GM12878 (cell line): ENCODE results near the gene RER1. TPM values are rescaled to one million over a fixed set of nuclear protein-coding genes. Genes with fewer than 3 reads are reported as not detected.

Experiments used
- ATAC-seq: fragments of 200-7000 bp; cut with Tn5 transposase; 3 replicates; pipeline ENCODE4 v1.9.1; 2020; ENCODE audit warnings: mild to moderate bottlenecking, moderate library complexity
- BruUV-seq: library from RNA; stranded (reverse); fragments of 400-500 nt; replicated peaks from 2 replicates; lab custom pipeline; 2021; lab: Mats Ljungman, UMichigan
- CTCF ChIA-PET: fragments of 300-600 bp; sonication (Branson Sonifier 250); formaldehyde crosslinking; extraction: SDS; loops from one replicate; lab custom pipeline; 2021; ENCODE audit warnings: inconsistent platforms; lab: Yijun Ruan, JAX
- POLR2A ChIA-PET: fragments of 350-600 bp; formaldehyde crosslinking; extraction: SDS; loops from one replicate; lab custom pipeline; 2021; ENCODE audit warnings: inconsistent platforms; lab: Charles Lee
- RAD21 ChIA-PET: fragments of 300-600 bp; sonication (Branson Sonifier 250); formaldehyde crosslinking; loops from one replicate; lab custom pipeline; 2023; ENCODE audit warnings: antibody characterized with exemption; ENCODE audit not compliant: unreplicated experiment; lab: Charles Lee
- SMC1A ChIA-PET: fragments of 300-600 bp; sonication (Branson Sonifier 250); formaldehyde crosslinking; loops from one replicate; lab custom pipeline; 2023; ENCODE audit not compliant: unreplicated experiment, uncharacterized antibody; lab: Charles Lee
- DNase-seq: peaks from one replicate; pipeline ENCODE4 v3.0.0-alpha.2; 2011; ENCODE audit warnings: low read depth, low spot score
- FAIRE-seq: peaks from 3 replicates; lab custom pipeline; 2011; peaks lifted over from hg19 to GRCh38; lab: Jason Lieb, UNC
- H2AFZ ChIP-seq: 2 replicates; pipeline ENCODE4 v1.6.0; 2011; ENCODE audit warnings: low read depth, low read length, control low read depth; ENCODE audit not compliant: control insufficient read depth
- H3K27ac ChIP-seq: 2 replicates; pipeline ENCODE4 v1.5.1; 2011; ENCODE audit warnings: control low read depth; ENCODE audit not compliant: control insufficient read depth, insufficient read depth
- H3K27me3 ChIP-seq, 2 experiments: replicated peaks in 1 of 2; 2 replicates each; pipeline versions ENCODE4 v1.6.0 to v1.6.1; 2011; ENCODE audit warnings: low read length in 1 of 2; ENCODE audit not compliant: control insufficient read depth in 2 of 2, insufficient read depth in 2 of 2
- H3K36me3 ChIP-seq, 2 experiments: 2 replicates each; pipeline ENCODE4 v1.5.1; 2011; ENCODE audit warnings: low read length in 1 of 2; ENCODE audit not compliant: control insufficient read depth in 2 of 2, insufficient read depth in 2 of 2
- H3K4me1 ChIP-seq: 2 replicates; pipeline ENCODE4 v1.6.1; 2011; ENCODE audit warnings: mild to moderate bottlenecking, low read length, moderate library complexity, mixed read lengths; ENCODE audit not compliant: control insufficient read depth, insufficient read depth
- H3K4me2 ChIP-seq: 2 replicates; pipeline ENCODE4 v1.6.0; 2011; ENCODE audit warnings: control low read depth; ENCODE audit not compliant: control insufficient read depth, insufficient read depth
- H3K4me3 ChIP-seq: fragments of 200-600 bp; sonication (generic); 2 replicates; pipeline ENCODE4 v1.5.1; 2016
- H3K79me2 ChIP-seq: 2 replicates; pipeline ENCODE4 v1.6.0; 2011; ENCODE audit warnings: low read length; ENCODE audit not compliant: control insufficient read depth, insufficient read depth
- H3K9ac ChIP-seq: 2 replicates; pipeline ENCODE4 v1.8.0; 2011; ENCODE audit warnings: low read length, control low read depth, mixed read lengths; ENCODE audit not compliant: control insufficient read depth, insufficient read depth
- H3K9me3 ChIP-seq: replicated peaks from 3 replicates; pipeline ENCODE4 v1.5.1; 2011; ENCODE audit warnings: mild to moderate bottlenecking, low read length; ENCODE audit not compliant: control insufficient read depth, insufficient read depth
- H4K20me1 ChIP-seq: 2 replicates; pipeline ENCODE4 v1.6.0; 2011; ENCODE audit not compliant: control insufficient read depth, insufficient read depth
- EP300 ChIP-seq, 2 experiments: fragments of 150-350 bp in 1 of 2; IDR thresholded peaks; 2 replicates each; pipeline ENCODE4 v1.6.1; 2011 to 2012; ENCODE audit warnings: low read depth in 2 of 2, low read length in 2 of 2, borderline replicate concordance in 1 of 2, improper control_type of control experiment in 1 of 2, inconsistent platforms in 1 of 2; ENCODE audit not compliant: control insufficient read depth in 1 of 2
- PAX8 ChIP-seq: fragments of 450-650 bp; IDR thresholded peaks from 2 replicates; pipeline ENCODE4 v1.6.1; 2017; ENCODE audit warnings: mild to moderate bottlenecking, moderate library complexity
- POLR2A ChIP-seq: IDR thresholded peaks from 2 replicates; pipeline ENCODE4 v1.6.1; 2011; ENCODE audit warnings: low read depth, mild to moderate bottlenecking, low read length
- POLR2AphosphoS2 ChIP-seq: IDR thresholded peaks from 2 replicates; pipeline ENCODE4 v1.6.1; 2011; ENCODE audit warnings: low read depth, mild to moderate bottlenecking, low read length, improper control_type of control experiment, moderate library complexity
- WGBS: methylation state at CpG from one replicate; pipeline ENCODE4 v1.1.6; 2016; ENCODE audit warnings: low lambda C conversion rate; ENCODE audit not compliant: insufficient replicate concordance, insufficient coverage; ENCODE audit errors: missing lambda C conversion rate; 5-methylcytosine and 5-hydroxymethylcytosine counted together
- in situ Hi-C: fragments of 300-500 bp; cut with MboI; formaldehyde crosslinking; loops from 9 replicates; pipeline ENCODE4 v1.14.3; 2018; ENCODE audit warnings: mixed read lengths
- intact Hi-C: fragments of 100-400 bp; cut with micrococcal nuclease; formaldehyde crosslinking; loops from one replicate; pipeline ENCODE4 v1.14.2; 2022; ENCODE audit not compliant: unreplicated experiment
- polyA plus RNA-seq, 11 experiments: library from polyadenylated mRNA; depleted of rRNA in 4 of 11; unstranded in 6 of 11; stranded (reverse) in 5 of 11; fragments of >200 nt; fragmentation: Nextera tagmentation in 4 of 11; fragmentation: Illumina TruSeq in 1 of 11; extraction: Ambion mirVana in 4 of 11; extraction: Trizol in 1 of 11; gene quantifications; 1 replicate in 1 of 11; 2 replicates in 10 of 11; pipeline versions ENCODE4 v1.2.1 to v1.2.3, GENCODE V29; 2011 to 2016; ENCODE audit warnings: inconsistent platforms in 2 of 11, missing spikeins in 2 of 11, low read depth in 1 of 11
- total RNA-seq, 4 experiments: library from RNA; depleted of rRNA in 3 of 4; stranded (reverse); fragments of >200 nt in 3 of 4; fragmentation: Illumina TruSeq in 1 of 4; extraction: Trizol in 1 of 4; gene quantifications; 2 replicates each; pipeline versions ENCODE4 v1.2.1 to v1.2.3, GENCODE V29; 2013 to 2021
- TF ChIP-seq, protein P1 (sequence below): fragments of 450-650 bp; IDR thresholded peaks from 2 replicates; pipeline ENCODE4 v1.6.1; 2018; ENCODE audit warnings: borderline replicate concordance, mild to moderate bottlenecking; ENCODE audit not compliant: partially characterized antibody

The RER1 gene
- total and polyA plus RNA-seq, 10 of the 15 experiments (the other 5 are each of a cell fraction or from before 2014, with no cell fraction given): 29.2 to 274 (median 136) TPM

DNA sequence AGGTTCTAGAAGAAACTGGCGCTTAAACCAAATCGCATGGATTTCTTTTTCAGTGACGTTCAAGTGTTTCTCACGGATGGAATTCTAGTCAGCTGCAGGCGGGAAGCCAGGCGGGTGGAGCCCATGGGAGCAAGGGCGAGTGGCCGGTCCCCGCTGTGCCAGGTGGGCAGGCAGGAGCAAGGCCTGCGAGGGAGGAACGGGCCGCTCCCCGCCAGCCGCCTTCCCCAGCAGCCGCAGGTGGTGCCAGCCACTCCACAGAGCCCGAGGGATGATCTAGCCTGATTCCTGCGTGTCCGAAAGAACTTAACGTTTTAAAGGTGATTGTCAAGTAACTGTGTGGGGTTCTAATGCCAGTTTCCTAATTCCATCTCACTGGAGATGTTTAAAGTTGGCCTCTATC is 11.6 kb downstream of the RER1 start:
- POLR2A ChIA-PET: no interaction called here
- FAIRE-seq: no peak
- RAD21 ChIA-PET: no interaction called here
- Histone ChIP-seq H3K79me2 (no peaks in the 10 kb centered on the region), H2AFZ (no peak overlapping the region), H3K27ac (no peak overlapping the region), H3K27me3 (no peaks in the 10 kb centered on the region), H3K4me3 (no peak overlapping the region), H4K20me1 (no peaks in the 10 kb centered on the region), H3K9ac (no peak overlapping the region), H3K36me3 (peaks cover 12 to 28% of the 10 kb centered on the region in 2 experiments), H3K4me2 (no peak overlapping the region), H3K9me3 (no peaks in the 10 kb centered on the region), H3K4me1 (no peaks in the 10 kb centered on the region)
- no peak for ATAC-seq
- intact Hi-C loops (no loop called here), in situ Hi-C loops (no loop called here)
- BruUV-seq: TSS peak; percentile 38
- no peak for DNase-seq
- CTCF ChIA-PET: no interaction called here
- 93% methylated on average over 19 of the region's 19 CpGs for WGBS
- TF ChIP-seq EP300 (IDR thresholded peaks at IDR 0.05; ENCODE audit: borderline replicate concordance in 1 of 2, control insufficient read depth in 1 of 2, low read depth in 2 of 2, low read length in 2 of 2) (no peak), POLR2A (peak; percentile 57)
- SMC1A ChIA-PET: no interaction called here

DNA sequence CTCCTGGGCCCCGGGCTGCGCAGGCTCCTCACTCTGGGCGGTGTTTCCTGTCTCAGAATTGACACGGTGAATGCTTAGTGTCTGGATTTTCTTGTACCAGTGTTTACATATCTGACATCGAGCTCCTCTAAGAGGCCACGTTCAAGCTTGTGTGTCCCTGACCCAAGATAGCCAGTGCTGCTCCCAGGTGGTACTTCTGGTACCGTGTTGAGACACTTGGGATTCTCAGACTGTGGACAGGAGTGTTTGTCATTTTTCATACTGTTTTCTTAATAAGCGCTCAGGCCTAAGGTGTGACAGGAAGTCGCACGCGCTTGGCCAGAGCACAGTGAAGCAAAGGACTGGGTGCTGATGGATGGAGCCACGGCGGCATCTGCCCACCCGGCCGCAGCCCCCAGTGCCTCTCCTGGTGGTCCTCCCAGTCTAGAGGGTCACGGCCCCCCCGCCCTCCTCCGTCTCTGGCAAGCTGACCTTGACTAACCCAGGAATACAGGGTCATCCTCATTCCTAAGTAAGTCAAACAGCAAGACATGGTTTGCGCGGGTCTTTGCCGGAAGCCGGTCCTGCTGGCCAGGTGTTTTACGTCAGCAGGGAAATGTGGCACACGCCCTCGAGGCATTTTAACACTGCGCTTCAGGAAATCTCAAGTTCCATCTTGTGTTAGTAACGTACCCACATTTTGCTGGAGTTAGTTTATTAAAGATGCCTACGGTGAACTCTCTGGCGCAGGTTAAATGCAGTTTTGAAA is 12.7 kb downstream of the RER1 start:
- FAIRE-seq: no peak
- H3K4me1 ChIP-seq: no peaks in the 10 kb centered on the region
- BruUV-seq: no TSS peak

More for the DNA sequence above, 12.7 kb downstream of the RER1 start:
- Histone ChIP-seq H3K9me3 (no peaks in the 10 kb centered on the region), H3K9ac (no peak overlapping the region), H3K27ac (no peak overlapping the region), H3K79me2 (no peaks in the 10 kb centered on the region), H3K4me2 (no peak overlapping the region), H3K4me3 (no peak overlapping the region), H2AFZ (no peak overlapping the region), H3K27me3 (no peaks in the 10 kb centered on the region), H3K36me3 (peaks cover 12 to 28% of the 10 kb centered on the region in 2 experiments), H4K20me1 (no peaks in the 10 kb centered on the region)
- in situ Hi-C loops (no loop called here), intact Hi-C loops (no loop called here)
- POLR2A ChIA-PET: no interaction called here
- ATAC-seq: no peak
- no peak for DNase-seq
- TF ChIP-seq POLR2AphosphoS2: no peak
- peak; percentile 23; the same call in 1 of the 2 replicates for TF ChIP-seq POLR2A
- no peak for TF ChIP-seq PAX8
- TF ChIP-seq, protein P1, sequence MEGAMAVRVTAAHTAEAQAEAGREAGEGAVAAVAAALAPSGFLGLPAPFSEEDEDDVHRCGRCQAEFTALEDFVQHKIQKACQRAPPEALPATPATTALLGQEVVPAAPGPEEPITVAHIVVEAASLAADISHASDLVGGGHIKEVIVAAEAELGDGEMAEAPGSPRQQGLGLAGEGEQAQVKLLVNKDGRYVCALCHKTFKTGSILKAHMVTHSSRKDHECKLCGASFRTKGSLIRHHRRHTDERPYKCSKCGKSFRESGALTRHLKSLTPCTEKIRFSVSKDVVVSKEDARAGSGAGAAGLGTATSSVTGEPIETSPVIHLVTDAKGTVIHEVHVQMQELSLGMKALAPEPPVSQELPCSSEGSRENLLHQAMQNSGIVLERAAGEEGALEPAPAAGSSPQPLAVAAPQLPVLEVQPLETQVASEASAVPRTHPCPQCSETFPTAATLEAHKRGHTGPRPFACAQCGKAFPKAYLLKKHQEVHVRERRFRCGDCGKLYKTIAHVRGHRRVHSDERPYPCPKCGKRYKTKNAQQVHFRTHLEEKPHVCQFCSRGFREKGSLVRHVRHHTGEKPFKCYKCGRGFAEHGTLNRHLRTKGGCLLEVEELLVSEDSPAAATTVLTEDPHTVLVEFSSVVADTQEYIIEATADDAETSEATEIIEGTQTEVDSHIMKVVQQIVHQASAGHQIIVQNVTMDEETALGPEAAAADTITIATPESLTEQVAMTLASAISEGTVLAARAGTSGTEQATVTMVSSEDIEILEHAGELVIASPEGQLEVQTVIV: no peak
- SMC1A ChIA-PET: no interaction called here
- CTCF ChIA-PET: interaction anchor here (0.7 kb wide), 1 partner anchor 61 kb away, joined by 3 read pairs; no protein-coding TSS in a partner anchor
- 90% methylated on average over 29 of the region's 29 CpGs for WGBS
- RAD21 ChIA-PET: no interaction called here
